Activated naive CD8-positive, alpha-beta T cell (primary cell): ENCODE measurements around the gene SLC41A3.

ENCODE experiments used
- H3K27ac Mint-ChIP-seq: one replicate; pipeline ENCODE4 v1.8.0; 2021; ENCODE audit warnings: mixed read lengths
- H3K27me3 Mint-ChIP-seq: one replicate; pipeline ENCODE4 v1.8.0; 2021; ENCODE audit warnings: mixed read lengths
- H3K36me3 Mint-ChIP-seq: one replicate; pipeline ENCODE4 v1.8.0; 2021; ENCODE audit warnings: mixed read lengths
- H3K4me1 Mint-ChIP-seq: one replicate; pipeline ENCODE4 v1.8.0; 2021; ENCODE audit warnings: low read depth, mixed read lengths
- H3K4me3 Mint-ChIP-seq: one replicate; pipeline ENCODE4 v1.8.0; 2021; ENCODE audit warnings: mild to moderate bottlenecking, mixed read lengths
- H3K9me3 Mint-ChIP-seq: one replicate; pipeline ENCODE4 v1.8.0; 2021; ENCODE audit warnings: low read depth, mixed read lengths

SLC41A3 gene

DNA sequence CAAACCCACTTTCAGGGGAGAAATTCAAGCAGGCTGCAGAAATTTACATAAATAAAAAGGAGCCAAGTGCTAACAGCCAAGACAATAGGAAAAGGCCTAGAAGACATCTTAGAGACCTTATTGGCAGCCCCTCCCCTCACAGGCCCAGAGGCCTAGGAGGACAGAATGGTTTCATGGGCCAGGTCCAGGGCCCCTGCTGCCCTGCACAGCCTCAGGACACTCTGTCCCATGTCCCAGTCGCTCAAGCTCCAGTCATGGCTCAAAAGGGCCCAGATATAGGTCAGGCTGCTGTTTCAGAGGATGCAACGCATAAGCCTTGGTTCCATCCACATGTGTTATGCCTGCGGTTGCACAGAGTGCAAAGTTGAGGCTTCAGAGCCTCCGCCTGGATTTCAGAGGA, 55.8 kb downstream of the SLC41A3 start:
- Mint-ChIP-seq H3K4me1 (peaks cover 6% of the 10 kb centered on the region), H3K4me3 (no peak overlapping the region), H3K9me3 (peaks cover 4% of the 10 kb centered on the region), H3K27ac (no peak overlapping the region), H3K27me3 (no peaks in the 10 kb centered on the region), H3K36me3 (peaks cover 41% of the 10 kb centered on the region)

DNA sequence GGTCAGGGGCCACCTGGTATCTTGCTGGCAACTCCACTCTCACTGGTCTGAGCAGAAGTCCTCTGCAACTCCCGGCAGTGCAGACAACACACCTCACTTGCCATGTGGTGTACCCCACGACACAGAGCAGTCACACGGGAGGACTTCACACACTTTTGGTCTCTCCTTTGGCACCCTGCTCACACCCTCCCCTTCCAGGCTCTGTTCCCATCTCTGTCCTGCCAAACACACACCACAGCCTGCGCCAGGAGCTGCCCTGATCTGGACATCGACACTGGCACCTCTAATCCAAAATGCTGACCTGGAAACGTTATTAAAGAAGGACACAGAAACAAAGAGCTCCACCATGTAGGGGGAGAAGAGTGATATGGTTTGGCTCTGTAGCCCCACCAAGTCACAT, 57.2 kb downstream of the SLC41A3 start:
- no peaks in the 10 kb centered on the region for H3K27me3 Mint-ChIP-seq
- no peak overlapping the region for H3K4me3 Mint-ChIP-seq
- H3K9me3 Mint-ChIP-seq = peaks cover 4% of the 10 kb centered on the region
- H3K4me1 Mint-ChIP-seq = peaks cover 6% of the 10 kb centered on the region
- H3K36me3 Mint-ChIP-seq = peaks cover 31% of the 10 kb centered on the region
- no peak overlapping the region for H3K27ac Mint-ChIP-seq

DNA sequence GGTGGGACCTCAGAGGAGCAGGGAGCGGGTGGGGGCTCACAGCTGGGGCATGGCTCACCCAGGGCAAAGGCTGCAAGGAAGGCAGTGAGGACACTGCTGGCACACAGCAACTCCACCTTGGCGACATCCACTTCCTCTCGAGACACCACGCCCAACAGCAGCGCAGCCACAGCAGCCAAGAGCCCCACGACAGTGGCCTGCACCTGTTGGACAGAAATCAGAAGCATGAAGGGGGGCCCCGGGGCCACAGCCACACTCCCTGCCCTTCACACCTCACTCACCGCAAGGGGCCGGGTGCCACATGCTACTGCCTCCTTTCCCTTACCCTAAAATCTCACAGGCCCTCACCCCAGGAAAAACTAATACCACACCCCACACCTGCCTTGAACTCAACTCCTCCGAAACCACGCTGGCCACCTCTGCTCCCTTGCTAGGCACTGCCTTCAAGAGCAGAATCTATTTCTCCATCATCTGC, 57.6 kb downstream of the SLC41A3 start:
- peaks cover 6% of the 10 kb centered on the region for H3K4me1 Mint-ChIP-seq
- no peak overlapping the region for H3K4me3 Mint-ChIP-seq
- H3K27ac Mint-ChIP-seq = no peak overlapping the region
- H3K9me3 Mint-ChIP-seq = peaks cover 4% of the 10 kb centered on the region
- H3K36me3 Mint-ChIP-seq = peaks cover 28% of the 10 kb centered on the region
- no peaks in the 10 kb centered on the region for H3K27me3 Mint-ChIP-seq

DNA sequence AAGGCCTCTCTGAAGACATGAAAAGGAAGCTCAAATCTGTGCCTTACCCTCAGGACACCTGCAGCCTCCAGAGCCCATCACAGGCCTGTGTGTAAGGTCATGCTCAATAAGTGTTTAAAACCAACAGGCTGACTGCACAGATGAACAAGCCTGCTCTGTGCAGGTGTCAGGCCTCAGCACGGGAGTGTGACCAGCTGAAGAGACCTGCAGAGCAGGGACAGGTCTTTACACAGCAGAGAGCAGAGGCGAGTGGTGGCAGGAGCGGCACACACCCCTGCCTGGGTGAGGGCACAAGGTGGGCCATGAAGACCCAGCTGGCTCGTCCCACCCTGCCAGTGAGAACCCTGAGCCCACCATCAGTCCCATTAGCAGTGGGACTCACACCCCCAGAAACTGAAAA, 58.1 kb downstream of the SLC41A3 start:
- peaks cover 6% of the 10 kb centered on the region for H3K4me1 Mint-ChIP-seq
- H3K27me3 Mint-ChIP-seq = no peaks in the 10 kb centered on the region
- peaks cover 4% of the 10 kb centered on the region for H3K9me3 Mint-ChIP-seq
- no peak overlapping the region for H3K27ac Mint-ChIP-seq
- no peak overlapping the region for H3K4me3 Mint-ChIP-seq
- H3K36me3 Mint-ChIP-seq = peaks cover 28% of the 10 kb centered on the region

DNA sequence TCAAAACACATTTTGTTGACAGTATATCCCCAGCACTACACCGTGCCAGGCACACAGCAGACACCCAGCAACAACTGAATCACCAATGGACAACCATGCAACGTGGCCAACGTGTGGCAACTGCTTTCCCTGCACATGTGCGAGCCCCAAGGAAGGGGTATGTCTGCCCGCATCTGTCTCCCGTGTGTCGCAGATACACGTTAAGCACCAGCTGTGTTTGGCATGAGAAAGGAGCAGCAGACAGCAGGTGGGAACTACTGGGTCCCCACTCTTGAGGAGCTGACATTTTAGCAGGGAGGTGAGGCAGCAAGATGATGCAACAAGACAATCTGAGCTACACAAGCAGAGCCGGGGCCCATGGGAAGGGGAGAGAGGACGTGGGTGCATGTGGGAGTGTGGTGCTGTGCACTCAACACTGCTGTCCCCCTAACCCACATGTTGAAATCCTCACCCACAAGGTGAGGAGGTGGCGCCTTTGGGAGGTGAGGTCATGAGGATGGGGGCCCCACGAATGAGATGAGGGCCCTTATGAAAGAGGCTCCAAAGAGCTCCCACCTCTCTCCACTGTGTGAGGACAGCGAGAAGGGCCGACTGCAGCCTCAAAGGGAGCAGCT, 58.7 kb downstream of the SLC41A3 start:
- Mint-ChIP-seq H3K27ac (no peak overlapping the region), H3K36me3 (peaks cover 29% of the 10 kb centered on the region), H3K27me3 (no peaks in the 10 kb centered on the region)

DNA sequence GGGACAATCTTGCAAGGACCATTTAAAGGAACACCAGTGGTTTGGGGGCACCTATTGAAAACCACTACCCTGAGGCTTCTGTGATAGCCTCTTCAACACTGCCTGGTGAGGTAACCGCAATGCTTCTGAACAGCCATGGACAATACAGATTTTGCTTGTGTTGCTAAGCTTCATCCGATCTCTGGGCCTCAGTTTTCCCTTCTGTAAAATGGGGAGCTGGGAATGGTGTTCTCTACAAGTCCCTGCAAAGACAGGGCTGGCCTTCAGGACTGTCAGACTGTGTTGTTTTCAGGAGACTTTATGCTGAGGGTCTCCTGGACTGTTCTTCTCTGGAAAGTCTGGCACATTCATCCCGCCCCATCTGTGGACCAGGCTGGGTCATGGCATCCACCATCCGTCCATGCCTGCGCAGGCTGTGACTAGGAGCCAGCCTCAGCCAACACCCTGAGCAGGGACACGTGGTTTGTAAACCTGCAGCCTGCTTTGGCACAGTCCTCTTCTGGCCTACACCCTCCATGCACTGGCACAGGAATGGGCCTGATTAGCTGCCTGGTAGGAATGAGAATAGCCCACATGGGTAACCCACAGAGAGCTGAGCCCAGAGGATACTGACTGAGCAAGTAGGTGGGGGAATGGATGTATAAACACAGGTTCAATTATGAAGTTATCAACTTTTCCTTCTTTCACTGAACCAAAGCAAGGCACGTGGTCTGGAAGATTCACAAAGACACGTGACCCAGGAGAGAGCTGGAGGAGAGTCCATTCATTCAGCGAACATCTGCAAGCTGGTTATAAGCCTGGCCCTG, 59.7 kb downstream of the SLC41A3 start:
- H3K4me3 Mint-ChIP-seq = no peak overlapping the region
- peaks cover 24% of the 10 kb centered on the region for H3K36me3 Mint-ChIP-seq
- H3K27me3 Mint-ChIP-seq = no peaks in the 10 kb centered on the region
- peaks cover under 1% of the 10 kb centered on the region for H3K9me3 Mint-ChIP-seq
- no peak overlapping the region for H3K27ac Mint-ChIP-seq
- peaks cover 6% of the 10 kb centered on the region for H3K4me1 Mint-ChIP-seq

More for the DNA sequence above, 58.7 kb downstream of the SLC41A3 start:
- Mint-ChIP-seq H3K4me1 (peaks cover 6% of the 10 kb centered on the region), H3K4me3 (no peak overlapping the region), H3K9me3 (peaks cover 4% of the 10 kb centered on the region)

DNA sequence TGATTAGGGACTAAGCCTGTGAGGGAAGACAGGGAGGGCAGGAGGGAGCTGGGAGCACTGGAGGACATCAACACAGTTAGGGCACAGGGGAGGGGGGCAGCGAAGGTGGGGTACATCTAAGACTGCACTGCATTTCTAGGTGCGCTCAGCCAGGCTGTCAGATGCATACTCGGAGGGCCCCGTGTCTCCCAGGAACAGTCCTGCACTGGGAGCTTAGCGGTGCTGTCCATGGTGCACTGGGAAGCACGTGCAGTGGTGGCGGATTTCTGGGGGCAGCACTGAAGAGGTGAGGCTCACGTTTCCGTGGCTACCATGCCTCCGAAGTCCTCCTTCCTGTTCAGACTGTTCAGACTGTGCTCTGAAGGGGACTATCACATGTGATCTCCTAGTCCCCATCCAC, 60.5 kb downstream of the SLC41A3 start:
- Mint-ChIP-seq H3K27me3 (no peaks in the 10 kb centered on the region), H3K4me1 (peaks cover 6% of the 10 kb centered on the region)

DNA sequence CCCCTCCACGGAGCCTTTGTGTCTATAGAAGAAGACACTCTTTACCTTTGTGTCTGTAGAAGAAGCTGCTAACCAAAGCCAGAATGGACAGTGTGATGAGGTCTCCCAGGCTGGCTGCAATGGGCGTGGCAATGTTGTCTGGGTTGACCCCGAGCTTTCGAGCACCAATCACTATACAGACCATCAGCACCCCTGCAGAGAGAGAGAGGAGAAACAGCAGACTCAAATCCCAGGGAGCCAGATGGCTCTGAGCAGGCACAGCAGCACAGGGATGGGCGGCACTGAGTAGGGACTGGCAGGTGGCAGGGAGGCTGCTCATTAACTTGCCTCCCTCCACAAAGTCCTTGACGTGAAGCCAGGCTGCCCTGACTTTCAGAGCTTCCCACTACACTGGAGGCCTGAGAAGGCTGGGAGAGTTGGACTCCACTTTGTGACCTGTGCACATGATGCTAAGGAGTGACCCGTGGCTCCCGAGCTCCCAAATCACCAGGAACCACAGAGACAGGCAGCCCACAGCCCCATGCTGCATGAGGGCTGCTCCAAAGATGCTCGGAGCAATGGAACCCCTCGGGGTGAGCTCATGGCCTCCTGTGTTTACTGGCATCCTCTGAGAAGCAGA, 61.1 kb downstream of the SLC41A3 start:
- no peak overlapping the region for H3K27ac Mint-ChIP-seq
- H3K36me3 Mint-ChIP-seq = peaks cover 16% of the 10 kb centered on the region
- H3K4me1 Mint-ChIP-seq = peaks cover 6% of the 10 kb centered on the region
- H3K9me3 Mint-ChIP-seq = no peaks in the 10 kb centered on the region
- H3K27me3 Mint-ChIP-seq = no peaks in the 10 kb centered on the region
- H3K4me3 Mint-ChIP-seq = no peak overlapping the region

More for the DNA sequence above, 60.5 kb downstream of the SLC41A3 start:
- no peak overlapping the region for H3K4me3 Mint-ChIP-seq
- peaks cover 17% of the 10 kb centered on the region for H3K36me3 Mint-ChIP-seq
- no peaks in the 10 kb centered on the region for H3K9me3 Mint-ChIP-seq
- H3K27ac Mint-ChIP-seq = no peak overlapping the region

DNA sequence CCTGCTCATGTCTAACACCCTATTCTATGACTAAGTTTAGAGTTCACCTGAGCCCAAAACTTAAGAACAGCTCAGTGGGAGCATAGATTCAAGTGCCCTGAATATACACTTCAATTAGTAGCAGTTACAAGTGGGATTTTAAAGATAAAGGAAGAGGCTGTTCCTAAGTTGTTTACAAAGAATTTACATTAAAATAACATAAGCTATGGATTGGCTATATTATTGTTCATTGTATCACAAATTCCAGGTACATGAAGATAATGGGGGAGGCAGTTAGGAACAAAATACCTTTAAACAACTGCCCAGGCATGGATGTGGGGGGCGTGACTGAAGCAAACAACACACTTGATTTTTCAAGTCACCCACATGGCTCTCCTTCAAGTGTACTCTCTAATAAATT, 62.2 kb downstream of the SLC41A3 start:
- H3K4me3 Mint-ChIP-seq = no peak overlapping the region
- peaks cover 2% of the 10 kb centered on the region for H3K4me1 Mint-ChIP-seq
- H3K27me3 Mint-ChIP-seq = no peaks in the 10 kb centered on the region
- peaks cover 7% of the 10 kb centered on the region for H3K36me3 Mint-ChIP-seq
- no peak overlapping the region for H3K27ac Mint-ChIP-seq
- no peaks in the 10 kb centered on the region for H3K9me3 Mint-ChIP-seq

DNA sequence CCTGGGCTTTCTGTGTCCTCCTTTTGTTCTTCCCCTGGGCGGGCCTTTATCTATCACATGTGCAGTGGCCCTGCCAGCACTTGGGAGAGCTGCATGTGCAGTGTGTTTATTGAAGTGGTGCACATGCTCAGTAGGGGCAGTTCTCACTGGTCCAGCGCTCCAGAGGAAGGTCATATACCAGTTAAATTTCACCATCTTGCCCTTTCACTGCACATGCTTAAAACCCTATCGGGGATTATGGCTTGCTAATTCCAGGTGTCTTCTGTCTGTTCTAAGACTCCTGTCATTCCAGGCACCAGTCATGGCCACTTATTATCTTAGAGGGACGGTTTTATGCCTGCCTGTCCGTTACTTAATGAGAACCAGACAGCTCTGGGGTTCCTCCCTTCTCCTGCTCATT, 62.7 kb downstream of the SLC41A3 start:
- Mint-ChIP-seq H3K9me3 (no peaks in the 10 kb centered on the region), H3K4me1 (peaks cover 2% of the 10 kb centered on the region), H3K27me3 (no peaks in the 10 kb centered on the region), H3K4me3 (no peak overlapping the region), H3K27ac (no peak overlapping the region), H3K36me3 (peaks cover 4% of the 10 kb centered on the region)

DNA sequence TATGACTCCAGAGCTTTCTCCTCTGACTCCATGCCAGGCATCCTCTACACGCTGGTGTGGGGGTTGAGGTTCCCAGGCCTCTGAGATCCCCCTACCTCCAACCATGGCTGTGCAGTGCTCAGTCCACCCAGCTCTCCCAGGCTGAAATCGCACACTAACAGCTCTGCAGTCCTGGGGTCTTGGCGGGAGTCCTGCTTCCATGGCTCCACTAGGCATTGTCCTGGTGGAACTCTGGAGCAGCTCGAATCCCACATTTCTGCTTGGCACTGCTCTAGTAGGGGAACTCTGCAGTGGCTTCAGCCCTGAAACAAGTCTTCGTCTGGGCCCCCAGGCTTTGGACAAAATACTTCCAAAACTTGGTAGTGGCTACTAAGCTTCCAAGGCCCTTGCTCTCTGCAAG, 64.2 kb downstream of the SLC41A3 start:
- Mint-ChIP-seq H3K4me3 (no peak overlapping the region), H3K9me3 (no peaks in the 10 kb centered on the region), H3K27me3 (no peaks in the 10 kb centered on the region), H3K36me3 (peaks cover 4% of the 10 kb centered on the region), H3K4me1 (no peaks in the 10 kb centered on the region), H3K27ac (no peak overlapping the region)

DNA sequence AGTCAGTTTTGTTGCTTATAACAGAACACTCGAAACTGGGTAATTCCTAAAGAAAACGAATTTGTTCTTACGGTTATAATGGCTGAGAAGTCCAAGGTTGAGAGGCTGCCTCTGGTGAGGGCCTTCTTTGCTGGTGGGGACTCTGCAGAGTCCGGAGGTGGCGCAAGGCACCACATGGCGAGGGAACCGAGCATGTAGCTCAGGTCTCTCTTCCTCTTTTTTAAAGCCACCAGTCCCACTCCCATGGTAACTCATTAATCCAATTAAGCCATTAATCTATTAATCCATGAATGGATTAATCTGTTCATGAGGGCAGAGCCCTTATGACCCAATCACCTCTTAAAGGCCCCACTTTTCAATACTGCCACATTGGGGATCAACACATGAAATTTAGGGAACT, 64.9 kb downstream of the SLC41A3 start:
- peaks cover 4% of the 10 kb centered on the region for H3K36me3 Mint-ChIP-seq
- no peaks in the 10 kb centered on the region for H3K9me3 Mint-ChIP-seq
- H3K27ac Mint-ChIP-seq = no peak overlapping the region
- no peak overlapping the region for H3K4me3 Mint-ChIP-seq
- no peaks in the 10 kb centered on the region for H3K4me1 Mint-ChIP-seq
- H3K27me3 Mint-ChIP-seq = no peaks in the 10 kb centered on the region

DNA sequence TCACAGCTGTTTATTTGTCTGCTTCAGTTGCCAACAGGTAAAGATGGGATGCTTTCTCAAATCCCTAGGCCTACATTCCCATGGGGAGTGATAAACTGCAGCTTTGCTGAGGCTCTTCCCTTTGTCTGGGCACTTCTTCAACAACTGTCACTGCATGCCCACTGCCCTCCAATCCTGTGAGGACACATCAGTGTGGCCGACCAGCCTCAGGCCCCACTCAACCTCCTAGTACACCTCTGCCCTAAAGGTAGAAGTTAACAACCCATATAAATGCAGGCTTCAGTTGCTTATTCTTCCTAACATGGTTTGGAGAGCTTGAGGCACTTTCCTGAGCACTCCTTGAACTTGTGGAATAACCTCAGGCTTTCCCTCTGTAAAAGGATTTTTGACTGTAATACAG, 65.4 kb downstream of the SLC41A3 start:
- H3K27me3 Mint-ChIP-seq = no peaks in the 10 kb centered on the region
- no peaks in the 10 kb centered on the region for H3K9me3 Mint-ChIP-seq
- H3K27ac Mint-ChIP-seq = no peak overlapping the region
- H3K36me3 Mint-ChIP-seq = peaks cover 4% of the 10 kb centered on the region
- H3K4me3 Mint-ChIP-seq = no peak overlapping the region
- H3K4me1 Mint-ChIP-seq = no peaks in the 10 kb centered on the region

DNA sequence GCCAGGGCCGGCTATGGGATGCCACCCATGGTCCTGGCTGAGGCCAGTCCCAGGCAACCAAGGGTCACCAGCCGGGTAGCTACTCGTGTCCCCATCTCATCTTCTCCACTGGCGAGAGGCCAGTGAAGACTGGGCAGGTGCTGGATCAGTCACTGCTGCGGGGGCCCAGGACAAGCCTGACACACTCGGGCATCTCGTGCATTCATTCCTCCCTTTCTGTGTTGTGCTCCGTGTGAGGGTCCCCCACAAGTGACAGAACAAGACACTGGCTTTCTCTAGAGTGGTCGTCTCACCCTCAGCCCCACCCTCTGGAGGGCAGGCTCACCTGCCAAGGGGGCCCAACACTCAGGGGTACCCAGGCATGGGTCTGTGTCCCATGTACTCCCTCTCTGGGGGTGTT, 66.6 kb downstream of the SLC41A3 start:
- H3K4me1 Mint-ChIP-seq = no peaks in the 10 kb centered on the region
- no peak overlapping the region for H3K27ac Mint-ChIP-seq
- H3K9me3 Mint-ChIP-seq = no peaks in the 10 kb centered on the region
- no peaks in the 10 kb centered on the region for H3K27me3 Mint-ChIP-seq
- peaks cover 10% of the 10 kb centered on the region for H3K36me3 Mint-ChIP-seq
- no peak overlapping the region for H3K4me3 Mint-ChIP-seq

DNA sequence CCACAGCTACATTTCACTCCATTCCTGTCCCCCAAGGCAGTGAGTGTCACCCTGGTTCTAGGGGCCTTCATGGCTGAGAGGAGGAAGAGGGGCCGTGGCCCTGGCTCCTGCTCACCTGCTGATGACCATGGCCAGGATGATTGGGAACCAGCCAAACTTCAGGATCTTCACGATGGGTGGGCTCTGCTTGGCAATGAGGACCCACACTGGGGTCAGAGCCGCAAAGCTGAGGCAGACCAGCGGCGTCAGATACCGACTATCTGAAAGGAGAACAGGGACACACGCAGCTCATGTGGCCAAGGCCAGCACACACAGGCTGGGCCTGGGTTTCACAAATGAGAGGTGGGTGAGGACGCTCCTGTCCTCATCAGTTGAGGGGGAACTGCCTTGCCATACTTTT, 67.3 kb downstream of the SLC41A3 start:
- Mint-ChIP-seq H3K36me3 (peaks cover 16% of the 10 kb centered on the region), H3K4me3 (no peak overlapping the region), H3K27ac (no peak overlapping the region), H3K9me3 (no peaks in the 10 kb centered on the region), H3K4me1 (no peaks in the 10 kb centered on the region), H3K27me3 (no peaks in the 10 kb centered on the region)
